ENCODE results near the gene TCF7L1.

GRCh38 chr2:85342156-85342555 is 209.0 kb downstream of the TCF7L1 start:
- no peak for TF ChIP-seq CTCF (optimal IDR thresholded peaks at IDR 0.05 in 1 of 3, IDR thresholded peaks at IDR 0.05 in 1 of 3, conservative IDR thresholded peaks at IDR 0.05 in 1 of 3; ENCODE audit: extremely low read depth in 1 of 3, insufficient read depth in 2 of 3, low read length in 3 of 3)
- no peak for TF ChIP-seq EZH2 (IDR thresholded peaks at IDR 0.05; ENCODE audit: low read length)

Data from keratinocyte (primary cell).